GM18868 (cell line): ENCODE results near the gene SRRD.
"Not testable (repeated sequence)": the region's sequence is repeated elsewhere in the genome, so short reads cannot be mapped to it uniquely, and the experiment has no call there.

ENCODE experiments used
- ATAC-seq: cut with Tn5 transposase; IDR thresholded peaks from one replicate; pipeline ENCODE4 v1.9.1; 2021; ENCODE audit warnings: mild to moderate bottlenecking, moderate library complexity; ENCODE audit not compliant: unreplicated experiment

Gene SRRD

GRCh38 chr22:26516503-26516902, 32.8 kb downstream of the SRRD start:
- ATAC-seq = no peak

DNA sequence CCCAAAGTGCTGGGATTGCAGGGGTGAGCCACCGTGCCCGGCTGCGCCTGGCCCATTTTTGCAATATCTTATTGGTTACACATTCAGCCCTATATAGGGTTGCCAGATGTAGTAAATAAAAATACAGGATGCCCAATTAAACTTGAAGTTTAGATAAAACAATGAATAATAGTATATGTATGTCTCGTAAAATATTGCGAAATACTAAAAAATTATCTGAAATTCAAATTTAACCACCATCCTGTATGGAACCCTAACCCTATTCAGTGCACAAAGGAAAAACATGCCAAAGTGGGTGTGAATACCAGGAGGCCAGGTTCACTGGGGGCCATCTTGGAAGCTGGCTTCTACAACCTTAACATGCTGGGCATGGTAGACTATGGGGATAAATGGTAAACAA, 33.8 kb downstream of the SRRD start:
- ATAC-seq = no peak

DNA sequence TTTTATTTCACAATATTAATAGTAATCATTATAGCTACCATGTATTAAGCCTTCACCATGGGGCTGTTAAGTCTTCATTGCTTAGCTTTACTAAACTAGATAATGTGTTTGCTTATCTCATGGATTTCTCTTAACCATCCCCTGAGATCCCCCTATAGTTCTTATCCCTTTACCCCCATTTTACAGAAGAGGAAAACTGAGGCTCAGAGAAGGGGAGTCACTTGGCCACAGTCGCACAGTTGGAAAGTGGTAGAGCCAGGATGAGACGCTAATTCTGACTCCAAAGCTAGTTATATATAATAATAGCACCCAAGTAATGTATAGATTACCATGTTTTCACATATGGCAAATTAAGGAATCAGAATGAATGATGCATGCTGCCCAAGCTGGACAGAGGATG, 38.3 kb downstream of the SRRD start:
- ATAC-seq = no peak

DNA sequence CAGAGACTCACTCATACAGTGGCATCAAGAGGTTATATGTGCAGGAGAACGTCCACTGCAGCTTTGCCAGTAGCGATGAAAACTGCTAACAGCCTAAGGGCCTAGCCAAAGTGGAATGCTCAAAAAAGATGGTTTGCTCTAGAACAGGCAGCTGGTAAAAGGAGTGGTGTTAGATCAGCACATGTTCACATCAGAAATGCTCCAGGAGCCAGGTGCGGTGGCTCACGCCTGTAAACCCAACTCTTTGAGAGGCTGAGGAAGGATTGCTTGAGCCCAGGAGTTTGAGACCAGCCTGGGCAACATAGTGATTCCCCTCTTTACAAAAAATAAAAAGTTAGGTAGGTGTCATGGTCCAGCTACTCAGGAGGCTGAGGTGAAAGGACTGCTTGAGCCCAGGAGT, 38.9 kb downstream of the SRRD start:
- no peak for ATAC-seq

GRCh38 chr22:26524870-26525269, 41.2 kb downstream of the SRRD start:
- ATAC-seq = no peak

- ATAC-seq = no peak
Measured at GRCh38 chr22:26525946-26526564, 42.4 kb downstream of the SRRD start.

DNA sequence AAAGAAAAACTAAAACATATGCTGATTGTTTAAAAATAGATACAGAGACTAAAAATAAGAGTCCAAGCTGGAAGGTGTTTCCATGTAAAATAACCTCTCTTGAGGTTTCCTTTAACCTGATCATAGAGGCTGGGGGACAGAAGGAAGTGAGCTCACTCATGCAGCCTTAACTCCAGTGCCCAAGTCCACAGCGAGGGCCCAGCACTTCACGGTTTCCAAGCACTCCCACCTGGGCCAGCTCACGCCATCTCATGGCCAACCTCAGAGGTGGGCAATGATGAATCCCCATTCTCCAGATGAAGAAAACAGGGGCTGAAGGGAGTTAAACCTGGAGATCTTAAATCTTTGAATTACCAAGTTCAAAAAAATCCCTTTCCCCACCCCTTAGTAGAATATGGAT, 43.5 kb downstream of the SRRD start:
- no peak for ATAC-seq

DNA sequence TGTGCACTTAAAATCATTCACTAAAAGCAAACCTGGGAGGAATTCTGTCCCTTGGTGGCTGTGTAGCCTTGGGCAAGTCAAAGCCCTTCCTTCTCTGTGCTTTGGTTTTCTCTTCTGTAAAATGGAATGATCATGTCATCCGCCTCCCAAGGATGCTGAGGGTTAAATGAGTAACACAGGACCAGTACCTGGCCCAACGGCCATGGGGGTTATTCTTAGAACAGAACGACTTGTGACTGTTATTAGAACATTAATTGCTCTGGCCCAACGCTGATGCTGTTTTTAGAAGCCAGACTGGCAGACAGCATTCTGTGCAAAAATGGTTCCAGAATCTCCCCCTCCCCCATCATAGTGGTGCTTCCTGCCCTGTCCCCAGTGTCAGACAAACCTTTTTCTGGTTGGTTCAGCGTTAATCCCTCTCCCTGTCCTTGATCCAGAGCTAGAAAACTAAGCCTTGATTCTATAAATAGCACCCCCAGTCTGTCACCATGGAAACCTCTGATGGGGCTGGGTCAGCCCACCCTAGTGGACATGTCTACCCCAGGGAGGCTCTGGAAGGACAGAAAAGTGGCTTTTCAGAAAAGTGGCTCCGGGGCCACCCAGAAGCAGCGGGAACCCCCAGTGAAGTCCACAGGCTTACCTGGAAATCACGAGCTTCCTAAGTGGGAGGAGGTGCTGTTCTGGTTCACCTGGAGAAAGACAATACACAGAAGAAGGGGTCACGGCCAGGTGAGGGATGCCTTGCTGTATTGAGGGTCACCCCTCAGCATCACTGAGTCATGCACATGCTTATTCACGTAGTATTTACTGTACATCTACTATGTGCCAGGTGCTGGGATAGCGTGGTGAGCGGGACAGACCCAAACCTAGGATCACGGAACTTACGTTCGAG, 44.1 kb downstream of the SRRD start:
- ATAC-seq = no peak

GRCh38 chr22:26528518-26528917, 44.8 kb downstream of the SRRD start:
- not testable (repeated sequence) for ATAC-seq

DNA sequence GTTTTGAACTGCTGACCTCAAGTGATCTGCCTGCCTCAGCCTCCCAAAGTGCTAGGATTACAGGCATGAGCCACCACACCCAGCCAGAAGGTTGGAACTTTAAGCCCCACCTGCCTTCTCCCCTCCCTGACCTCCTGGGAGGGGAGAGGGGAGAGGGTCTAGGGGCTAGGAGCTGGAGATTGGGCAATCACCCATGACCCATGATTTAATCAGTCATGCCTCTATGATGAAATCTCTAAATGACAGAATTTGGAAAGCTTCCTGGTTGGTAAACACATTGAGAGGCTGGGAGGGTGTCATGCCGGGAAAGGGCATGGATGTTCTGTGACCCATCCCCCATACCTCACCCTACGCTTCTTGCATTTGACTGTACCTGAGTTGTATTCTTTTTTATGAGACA, 45.7 kb downstream of the SRRD start:
- no peak for ATAC-seq

DNA sequence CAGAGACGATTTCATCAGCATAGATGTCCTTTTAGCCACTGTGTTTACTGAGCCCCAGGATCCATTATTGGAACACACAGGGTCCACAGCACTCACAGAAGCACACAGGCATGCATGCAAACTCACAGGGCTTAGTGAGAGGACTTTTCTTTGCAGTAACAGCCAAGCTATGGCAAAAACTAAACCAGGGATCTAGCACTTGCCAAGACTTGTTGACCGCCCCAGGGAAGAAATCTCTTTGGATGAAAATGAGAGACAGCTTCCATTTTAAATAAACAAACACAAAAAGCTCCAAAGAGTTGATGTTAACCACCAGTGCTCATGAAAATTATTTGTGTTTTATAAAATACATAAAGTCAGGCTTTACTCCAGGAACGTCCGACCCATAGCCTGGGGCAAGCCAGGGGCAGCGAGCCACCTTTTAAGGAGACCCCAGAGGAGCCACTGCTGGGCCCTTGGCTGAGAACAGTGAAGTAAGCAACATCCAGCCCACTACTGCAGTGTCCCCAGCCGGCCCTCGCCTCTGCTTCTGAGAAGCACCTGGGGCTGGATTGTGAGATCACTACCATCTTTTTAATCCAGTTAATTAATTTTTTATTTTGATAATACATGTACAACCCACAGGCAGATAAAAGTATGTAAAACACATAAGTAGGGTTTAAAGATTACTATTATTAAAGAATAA, 50.6 kb downstream of the SRRD start:
- ATAC-seq = no peak

- no peak for ATAC-seq
Measured at GRCh38 chr22:26534874-26535602, 51.4 kb downstream of the SRRD start.

DNA sequence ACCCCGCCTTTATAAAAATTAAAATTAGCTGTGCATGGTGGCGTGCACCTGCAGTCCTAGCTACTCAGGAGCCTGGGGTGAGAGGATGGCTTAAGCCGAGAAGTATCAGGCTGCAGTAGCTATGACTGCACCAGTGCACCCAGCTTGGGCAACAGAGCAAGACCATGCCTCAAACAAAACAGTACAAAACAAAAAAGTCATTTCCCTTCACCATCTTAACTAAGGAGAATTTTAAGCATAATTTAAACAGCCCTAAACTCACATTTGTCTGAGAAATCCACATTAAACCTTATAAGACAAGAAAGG, 51.9 kb downstream of the SRRD start:
- ATAC-seq = no peak

DNA sequence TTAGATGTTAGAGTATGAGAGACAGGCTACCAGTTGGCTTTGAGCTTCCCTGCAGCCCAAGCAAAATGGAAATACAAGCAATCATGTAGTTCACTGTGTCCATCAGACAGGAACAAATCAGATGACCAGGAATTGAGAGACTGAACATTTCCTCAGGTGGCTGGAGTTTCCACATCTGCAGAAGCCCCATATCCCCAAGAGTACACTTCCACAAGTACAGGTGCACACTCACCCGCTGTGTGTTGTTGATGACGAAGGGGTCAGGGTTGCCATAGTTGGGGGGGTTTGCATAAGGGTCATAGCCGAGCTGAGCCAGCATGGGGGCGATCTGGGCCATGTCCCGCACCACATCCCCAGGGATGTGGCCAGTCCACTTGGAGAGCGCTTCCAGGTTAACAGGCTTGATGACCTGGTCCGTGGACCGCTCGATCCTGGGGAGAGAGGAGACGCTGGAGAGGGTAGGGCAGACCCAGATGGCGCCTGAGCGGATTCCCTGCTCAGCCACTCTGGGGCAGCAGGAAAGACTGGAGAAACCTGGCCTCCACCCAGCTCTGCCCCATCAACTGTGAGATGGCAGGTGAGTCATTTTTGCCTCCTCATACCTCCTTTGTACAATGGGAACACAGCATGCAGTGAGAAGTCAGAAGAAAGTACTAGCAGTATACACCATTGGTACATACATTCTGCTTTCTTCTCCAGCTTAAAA, 52.5 kb downstream of the SRRD start:
- ATAC-seq = no peak

DNA sequence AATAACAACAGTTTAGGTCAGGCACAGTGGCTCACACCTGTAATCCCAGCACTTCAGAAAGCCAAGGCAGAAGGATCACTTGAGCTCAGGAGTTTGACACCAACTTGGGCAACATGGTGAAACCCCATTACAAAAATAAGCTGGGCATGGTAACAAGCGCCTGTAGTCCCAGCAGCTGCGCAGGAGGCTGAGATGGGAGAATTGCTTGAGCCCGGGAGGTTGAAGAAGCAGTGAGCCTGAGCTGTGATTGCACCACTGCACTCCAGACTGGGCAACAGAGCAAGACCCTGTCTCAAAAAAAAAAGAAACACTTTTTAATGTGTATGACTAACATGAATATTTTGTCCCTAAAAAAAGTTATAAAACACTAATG, 53.1 kb downstream of the SRRD start:
- no peak for ATAC-seq

GRCh38 chr22:26540119-26540518, 56.4 kb downstream of the SRRD start:
- no peak for ATAC-seq

DNA sequence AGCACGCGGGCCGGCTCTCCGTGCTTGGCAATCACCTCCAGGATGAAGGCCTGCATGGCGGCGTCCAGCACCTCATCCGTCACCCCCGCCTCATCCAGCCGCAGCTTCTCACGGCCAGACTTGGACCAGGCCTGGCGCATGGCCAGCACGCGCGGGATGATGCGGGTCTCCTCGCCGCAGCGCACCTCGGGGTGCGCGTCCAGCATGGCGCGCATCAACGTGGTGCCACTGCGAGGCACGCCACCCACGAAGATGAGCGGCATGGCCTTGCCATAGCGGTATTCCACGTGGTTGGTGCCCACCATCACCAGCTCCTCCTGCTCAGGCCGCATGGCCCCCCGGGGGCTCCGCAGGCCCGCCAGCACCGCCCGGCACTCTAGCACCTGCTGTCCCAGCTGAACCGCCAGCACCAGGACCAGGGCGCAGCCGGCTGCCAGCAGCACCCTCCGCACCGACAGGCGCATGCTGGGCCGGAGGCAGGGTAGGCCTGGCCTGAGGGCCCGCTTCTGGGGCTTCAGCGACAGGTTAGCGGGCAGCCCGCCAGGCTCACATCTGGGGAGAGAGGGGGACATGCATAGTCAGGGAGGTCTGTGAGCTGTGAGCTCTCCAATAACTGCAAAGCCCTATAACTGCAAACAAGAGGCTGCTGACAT, 57.6 kb downstream of the SRRD start:
- no peak for ATAC-seq

- no peak for ATAC-seq
Measured at GRCh38 chr22:26542831-26543230, 59.2 kb downstream of the SRRD start.
